SK-N-MC (cell line): ENCODE results near the gene TOMM40L.

Experiments
- EZH2 ChIP-seq: fragments of 200-600 bp; sonication (generic); IDR thresholded peaks from one replicate; pipeline ENCODE4 v1.6.1; 2017; ENCODE audit warnings: antibody characterized with exemption
- POLR2AphosphoS5 ChIP-seq: IDR thresholded peaks from 2 replicates; pipeline ENCODE4 v1.6.1; 2012; ENCODE audit warnings: mild to moderate bottlenecking, low read depth, low read length, borderline replicate concordance

GRCh38 chr1:161192476-161193465 lies 33.1 kb upstream of the TOMM40L start:
- TF ChIP-seq EZH2 = no peak
- TF ChIP-seq POLR2AphosphoS5 = no peak
